K562 (cell line): Measurements from ENCODE around the gene SMYD2. TPM values are rescaled to one million over a fixed set of nuclear protein-coding genes. Genes with fewer than 3 reads are reported as not detected.

Experiments used
- BCOR ChIP-seq: fragments of 450-650 bp; IDR thresholded peaks from 2 replicates; pipeline ENCODE4 v1.6.1; 2016
- CAMTA2 ChIP-seq: fragments of 250-450 bp; sonication (Bioruptor Pico); conservative IDR thresholded peaks from 2 replicates; pipeline ENCODE4 v1.5.1; 2022
- FIP1L1 ChIP-seq: fragments of 200-400 bp; formaldehyde crosslinking; IDR thresholded peaks from 2 replicates; pipeline ENCODE4 v1.6.1; 2018; ENCODE audit warnings: mild to moderate bottlenecking, low read depth, low read length; ENCODE audit not compliant: poor library complexity, severe bottlenecking
- FOXJ3 ChIP-seq: sonication (generic); formaldehyde crosslinking; IDR thresholded peaks from 2 replicates; pipeline ENCODE4 v1.4.0; 2020; ENCODE audit warnings: mild to moderate bottlenecking, missing genetic modification reagents
- HDAC6 ChIP-seq: IDR thresholded peaks from 2 replicates; pipeline ENCODE4 v1.6.1; 2012; ENCODE audit warnings: low read depth, mild to moderate bottlenecking, control low read depth, inconsistent platforms, low read length, moderate library complexity
- HDGF ChIP-seq: fragments of 450-650 bp; IDR thresholded peaks from 2 replicates; pipeline ENCODE4 v1.6.1; 2016
- HMGN3 ChIP-seq: IDR thresholded peaks from 2 replicates; pipeline ENCODE4 v1.6.1; 2011; ENCODE audit warnings: borderline replicate concordance, low read depth, mild to moderate bottlenecking, mixed read lengths, low read length; ENCODE audit not compliant: insufficient read length; ENCODE audit errors: extremely low read depth
- PHF8 ChIP-seq: fragments of 200-600 bp; sonication (generic); IDR thresholded peaks from 2 replicates; pipeline ENCODE4 v1.6.1; 2012; ENCODE audit warnings: mixed run types, mild to moderate bottlenecking, inconsistent platforms, low read length, moderate library complexity, borderline replicate concordance
- PML ChIP-seq: IDR thresholded peaks from 2 replicates; pipeline ENCODE4 v1.6.1; 2012; ENCODE audit warnings: low read length, inconsistent platforms
- POLR2AphosphoS5 ChIP-seq: IDR thresholded peaks from 2 replicates; pipeline ENCODE4 v1.6.1; 2011; ENCODE audit warnings: mild to moderate bottlenecking, low read depth, low read length, moderate library complexity; ENCODE audit not compliant: control insufficient read depth, insufficient read depth
- RAD21 ChIP-seq, 2 experiments: fragments of 250-450 bp in 1 of 2; fragments of 450-650 bp in 1 of 2; sonication (Bioruptor Pico) in 1 of 2; formaldehyde crosslinking in 1 of 2; IDR thresholded peaks in 1 of 2; conservative IDR thresholded peaks in 1 of 2; 2 replicates each; pipeline versions ENCODE4 v1.4.0 to v1.8.0; 2020 to 2022; ENCODE audit warnings: mild to moderate bottlenecking in 2 of 2, moderate library complexity in 1 of 2
- RCOR1 ChIP-seq, 2 experiments: IDR thresholded peaks; 2 replicates each; pipeline ENCODE4 v1.6.1; 2012; ENCODE audit warnings: low read depth in 2 of 2, low read length in 2 of 2, borderline replicate concordance in 1 of 2, improper control_type of control experiment in 1 of 2
- SMAD3 ChIP-seq: fragments of 450-650 bp; formaldehyde crosslinking; conservative IDR thresholded peaks from 2 replicates; pipeline ENCODE4 v1.4.0; 2020; ENCODE audit warnings: mild to moderate bottlenecking
- SRF ChIP-seq, 2 experiments: fragments of 250-450, 450-650 bp in 1 of 2; sonication (Bioruptor Pico) in 1 of 2; sonication (generic) in 1 of 2; formaldehyde crosslinking; IDR thresholded peaks; 2 replicates each; pipeline versions ENCODE4 v1.5.0 to v1.5.1; 2020 to 2022; ENCODE audit warnings: mild to moderate bottlenecking in 1 of 2, missing genetic modification reagents in 1 of 2
- TAF9B ChIP-seq: fragments of 450-650 bp; IDR thresholded peaks from 2 replicates; pipeline ENCODE4 v1.6.1; 2018; ENCODE audit warnings: mild to moderate bottlenecking; ENCODE audit not compliant: partially characterized antibody
- U2AF2 ChIP-seq: fragments of 200-400 bp; formaldehyde crosslinking; optimal IDR thresholded peaks from 2 replicates; pipeline ENCODE3; 2017; ENCODE audit warnings: low read depth, mild to moderate bottlenecking, low read length
- WHSC1 ChIP-seq: IDR thresholded peaks from one replicate; pipeline ENCODE4 v1.6.1; 2012; ENCODE audit warnings: low read length, control low read depth, inconsistent platforms
- ZNF282 ChIP-seq: sonication (generic); formaldehyde crosslinking; IDR thresholded peaks from 2 replicates; pipeline ENCODE4 v1.8.1; 2023; ENCODE audit warnings: missing genetic modification reagents
- polyA plus RNA-seq, 8 experiments: library from polyadenylated mRNA; depleted of rRNA in 4 of 8; stranded (reverse) in 5 of 8; unstranded in 3 of 8; fragments of >200 nt; fragmentation: Nextera tagmentation in 2 of 8; fragmentation: Illumina TruSeq in 1 of 8; extraction: Ambion mirVana in 2 of 8; extraction: Trizol in 1 of 8; gene quantifications; 2 replicates each; pipeline versions ENCODE4 v1.2.1 to v1.2.3, GENCODE V29; 2011 to 2014; ENCODE audit warnings: inconsistent platforms in 1 of 8, missing spikeins in 1 of 8
- total RNA-seq, 7 experiments: library from RNA; depleted of rRNA in 6 of 7; stranded (reverse); fragments of >200 nt in 6 of 7; fragmentation: Illumina TruSeq in 2 of 7; extraction: Trizol in 2 of 7; gene quantifications; 2 replicates each; pipeline versions ENCODE4 v1.2.1 to v1.2.3, GENCODE V29; 2011 to 2021; ENCODE audit warnings: low replicate concordance in 1 of 7
- TF ChIP-seq, protein P1 (sequence below): sonication (generic); formaldehyde crosslinking; IDR thresholded peaks from 2 replicates; pipeline ENCODE4 v1.8.0; 2022; ENCODE audit warnings: mild to moderate bottlenecking, low read depth, missing genetic modification reagents
- TF ChIP-seq, protein P2 (sequence below), 3 experiments: IDR thresholded peaks in 2 of 3; conservative IDR thresholded peaks in 1 of 3; 2 replicates each; pipeline ENCODE4 v1.5.1; 2011 to 2012; ENCODE audit warnings: low read length in 3 of 3, mild to moderate bottlenecking in 3 of 3, control low read depth in 2 of 3, improper control_type of control experiment in 1 of 3, inconsistent platforms in 1 of 3, low read depth in 1 of 3, mixed read lengths in 1 of 3, moderate library complexity in 1 of 3; ENCODE audit not compliant: insufficient read depth in 2 of 3
- TF ChIP-seq, protein P3 (sequence below): sonication (generic); formaldehyde crosslinking; IDR thresholded peaks from 2 replicates; pipeline ENCODE4 v1.8.0; 2022; ENCODE audit warnings: missing genetic modification reagents, mild to moderate bottlenecking, moderate library complexity, borderline replicate concordance
- TF ChIP-seq, protein P4 (sequence below): fragments of 150-350 bp; conservative IDR thresholded peaks from 2 replicates; pipeline ENCODE4 v1.6.1; 2014; ENCODE audit warnings: low read length

Gene SMYD2
- total and polyA plus RNA-seq, 9 of the 15 experiments (the other 6 are each of a cell fraction or from before 2014, with no cell fraction given), result 13.8 to 81.3 (median 39.9) TPM

DNA sequence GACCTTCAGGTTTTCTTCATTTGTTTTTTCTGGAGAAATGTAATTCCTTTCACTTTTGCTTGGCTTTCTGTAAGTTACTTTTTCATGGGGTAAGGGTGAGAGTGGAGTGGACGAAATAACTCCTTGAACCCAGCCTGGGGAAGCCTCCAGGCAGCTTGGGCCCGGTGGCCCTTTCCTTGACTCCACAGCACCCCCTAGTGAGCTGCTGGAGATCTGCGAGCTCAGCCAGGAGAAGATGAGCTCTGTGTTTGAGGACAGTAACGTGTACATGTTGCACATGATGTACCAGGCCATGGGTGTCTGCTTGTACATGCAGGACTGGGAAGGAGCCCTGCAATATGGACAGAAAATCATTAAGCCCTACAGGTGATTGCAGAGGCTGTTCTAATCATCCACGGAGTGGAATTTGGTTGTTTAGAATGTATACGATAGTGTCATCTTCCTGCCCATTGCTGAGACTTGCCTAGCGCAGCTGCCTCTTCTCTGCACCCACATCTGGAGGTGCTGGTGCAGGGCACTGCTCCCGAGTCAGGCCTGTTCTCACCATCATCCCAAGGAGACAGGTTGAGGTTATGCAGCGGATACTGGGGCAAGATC, 51.0 kb downstream of the SMYD2 start (continued):
- TF ChIP-seq, protein P1, sequence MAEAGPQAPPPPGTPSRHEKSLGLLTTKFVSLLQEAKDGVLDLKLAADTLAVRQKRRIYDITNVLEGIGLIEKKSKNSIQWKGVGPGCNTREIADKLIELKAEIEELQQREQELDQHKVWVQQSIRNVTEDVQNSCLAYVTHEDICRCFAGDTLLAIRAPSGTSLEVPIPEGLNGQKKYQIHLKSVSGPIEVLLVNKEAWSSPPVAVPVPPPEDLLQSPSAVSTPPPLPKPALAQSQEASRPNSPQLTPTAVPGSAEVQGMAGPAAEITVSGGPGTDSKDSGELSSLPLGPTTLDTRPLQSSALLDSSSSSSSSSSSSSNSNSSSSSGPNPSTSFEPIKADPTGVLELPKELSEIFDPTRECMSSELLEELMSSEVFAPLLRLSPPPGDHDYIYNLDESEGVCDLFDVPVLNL (CRISPR knock-in tag), result no peak
- TF ChIP-seq HDGF, result no peak
- TF ChIP-seq HMGN3, result no peak
- TF ChIP-seq, protein P2, sequence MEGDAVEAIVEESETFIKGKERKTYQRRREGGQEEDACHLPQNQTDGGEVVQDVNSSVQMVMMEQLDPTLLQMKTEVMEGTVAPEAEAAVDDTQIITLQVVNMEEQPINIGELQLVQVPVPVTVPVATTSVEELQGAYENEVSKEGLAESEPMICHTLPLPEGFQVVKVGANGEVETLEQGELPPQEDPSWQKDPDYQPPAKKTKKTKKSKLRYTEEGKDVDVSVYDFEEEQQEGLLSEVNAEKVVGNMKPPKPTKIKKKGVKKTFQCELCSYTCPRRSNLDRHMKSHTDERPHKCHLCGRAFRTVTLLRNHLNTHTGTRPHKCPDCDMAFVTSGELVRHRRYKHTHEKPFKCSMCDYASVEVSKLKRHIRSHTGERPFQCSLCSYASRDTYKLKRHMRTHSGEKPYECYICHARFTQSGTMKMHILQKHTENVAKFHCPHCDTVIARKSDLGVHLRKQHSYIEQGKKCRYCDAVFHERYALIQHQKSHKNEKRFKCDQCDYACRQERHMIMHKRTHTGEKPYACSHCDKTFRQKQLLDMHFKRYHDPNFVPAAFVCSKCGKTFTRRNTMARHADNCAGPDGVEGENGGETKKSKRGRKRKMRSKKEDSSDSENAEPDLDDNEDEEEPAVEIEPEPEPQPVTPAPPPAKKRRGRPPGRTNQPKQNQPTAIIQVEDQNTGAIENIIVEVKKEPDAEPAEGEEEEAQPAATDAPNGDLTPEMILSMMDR (IDR thresholded peaks at IDR 0.05 in 2 of 3, conservative IDR thresholded peaks at IDR 0.05 in 1 of 3; ENCODE audit: insufficient read depth in 2 of 3, low read depth in 1 of 3, low read length in 3 of 3), result peak; percentile 88 to 96 (median 88)
- TF ChIP-seq RCOR1 (IDR thresholded peaks at IDR 0.05; ENCODE audit: borderline replicate concordance in 1 of 2, low read depth in 2 of 2, low read length in 2 of 2), result 0 out of 4 replicates have a peak, but pooled peaks of 1 of the 2 experiments have one; percentile 8
- TF ChIP-seq SMAD3 (CRISPR knock-in tag), result no peak
- TF ChIP-seq, protein P3, sequence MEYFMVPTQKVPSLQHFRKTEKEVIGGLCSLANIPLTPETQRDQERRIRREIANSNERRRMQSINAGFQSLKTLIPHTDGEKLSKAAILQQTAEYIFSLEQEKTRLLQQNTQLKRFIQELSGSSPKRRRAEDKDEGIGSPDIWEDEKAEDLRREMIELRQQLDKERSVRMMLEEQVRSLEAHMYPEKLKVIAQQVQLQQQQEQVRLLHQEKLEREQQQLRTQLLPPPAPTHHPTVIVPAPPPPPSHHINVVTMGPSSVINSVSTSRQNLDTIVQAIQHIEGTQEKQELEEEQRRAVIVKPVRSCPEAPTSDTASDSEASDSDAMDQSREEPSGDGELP (CRISPR knock-in tag), result no peak
- no peak for TF ChIP-seq CAMTA2
- no peak for TF ChIP-seq BCOR
- no peak for TF ChIP-seq WHSC1
- TF ChIP-seq TAF9B, result no peak
- peak; percentile 63 to 78 for TF ChIP-seq RAD21 (CRISPR knock-in tag; conservative IDR thresholded peaks at IDR 0.05 in 1 of 2, IDR thresholded peaks at IDR 0.05 in 1 of 2)
- TF ChIP-seq HDAC6, result no peak
- no peak for TF ChIP-seq POLR2AphosphoS5
- no peak for TF ChIP-seq PHF8
- TF ChIP-seq, protein P4, sequence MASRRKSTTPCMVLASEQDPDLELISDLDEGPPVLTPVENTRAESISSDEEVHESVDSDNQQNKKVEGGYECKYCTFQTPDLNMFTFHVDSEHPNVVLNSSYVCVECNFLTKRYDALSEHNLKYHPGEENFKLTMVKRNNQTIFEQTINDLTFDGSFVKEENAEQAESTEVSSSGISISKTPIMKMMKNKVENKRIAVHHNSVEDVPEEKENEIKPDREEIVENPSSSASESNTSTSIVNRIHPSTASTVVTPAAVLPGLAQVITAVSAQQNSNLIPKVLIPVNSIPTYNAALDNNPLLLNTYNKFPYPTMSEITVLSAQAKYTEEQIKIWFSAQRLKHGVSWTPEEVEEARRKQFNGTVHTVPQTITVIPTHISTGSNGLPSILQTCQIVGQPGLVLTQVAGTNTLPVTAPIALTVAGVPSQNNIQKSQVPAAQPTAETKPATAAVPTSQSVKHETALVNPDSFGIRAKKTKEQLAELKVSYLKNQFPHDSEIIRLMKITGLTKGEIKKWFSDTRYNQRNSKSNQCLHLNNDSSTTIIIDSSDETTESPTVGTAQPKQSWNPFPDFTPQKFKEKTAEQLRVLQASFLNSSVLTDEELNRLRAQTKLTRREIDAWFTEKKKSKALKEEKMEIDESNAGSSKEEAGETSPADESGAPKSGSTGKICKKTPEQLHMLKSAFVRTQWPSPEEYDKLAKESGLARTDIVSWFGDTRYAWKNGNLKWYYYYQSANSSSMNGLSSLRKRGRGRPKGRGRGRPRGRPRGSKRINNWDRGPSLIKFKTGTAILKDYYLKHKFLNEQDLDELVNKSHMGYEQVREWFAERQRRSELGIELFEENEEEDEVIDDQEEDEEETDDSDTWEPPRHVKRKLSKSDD, result no peak
- TF ChIP-seq PML, result no peak
- TF ChIP-seq FIP1L1, result no peak
- no peak for TF ChIP-seq SRF (CRISPR knock-in tag; IDR thresholded peaks at IDR 0.05)
- TF ChIP-seq U2AF2, result no peak
- TF ChIP-seq ZNF282, result no peak
- no peak for TF ChIP-seq FOXJ3
